ENCODE measurements around the gene ABCC9. TPM values are rescaled to one million over a fixed set of nuclear protein-coding genes. Genes with fewer than 3 reads are reported as not detected.

The ABCC9 gene
- total and polyA plus RNA-seq, 10 donors, result 0.42 to 21.8 (median 14.2) TPM

DNA sequence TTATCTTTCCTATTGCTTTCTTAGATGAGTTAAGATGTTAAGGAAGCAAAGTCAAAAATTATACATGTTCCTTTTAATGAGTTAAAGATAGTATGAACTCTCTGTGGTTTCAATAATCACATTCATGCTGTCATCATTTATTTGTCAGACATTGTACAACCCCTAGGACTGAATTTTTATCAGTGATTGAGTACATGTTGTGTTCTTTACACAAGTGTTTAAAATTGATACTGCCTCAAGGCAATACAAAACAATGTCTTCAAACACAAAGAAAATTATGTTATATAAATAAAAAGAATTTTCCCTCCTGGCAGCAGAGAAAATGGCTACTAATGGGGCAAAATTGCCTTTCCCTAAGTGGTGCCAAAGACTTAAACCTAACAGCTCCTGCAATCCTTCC is 132.1 kb downstream of the ABCC9 start:
- H3K27me3 ChIP-seq (replicated peaks in 1 of 7), result no peaks in the 10 kb centered on the region
- H3K9me3 ChIP-seq, result peaks cover 0 to 18% (median 10%) of the 10 kb centered on the region in 8 donors
- intact Hi-C loops (cut with DNase I; ENCODE audit: low total_unique reads), result no loop called here
- H3K4me1 ChIP-seq, result no peaks in the 10 kb centered on the region
- H3K27ac ChIP-seq, result no peak overlapping the region
- no peaks in the 10 kb centered on the region for H3K36me3 ChIP-seq
- DNase-seq, result no peak
- no peak overlapping the region for H3K4me3 ChIP-seq
- TF ChIP-seq POLR2A (IDR thresholded peaks at IDR 0.05), result no peak

DNA sequence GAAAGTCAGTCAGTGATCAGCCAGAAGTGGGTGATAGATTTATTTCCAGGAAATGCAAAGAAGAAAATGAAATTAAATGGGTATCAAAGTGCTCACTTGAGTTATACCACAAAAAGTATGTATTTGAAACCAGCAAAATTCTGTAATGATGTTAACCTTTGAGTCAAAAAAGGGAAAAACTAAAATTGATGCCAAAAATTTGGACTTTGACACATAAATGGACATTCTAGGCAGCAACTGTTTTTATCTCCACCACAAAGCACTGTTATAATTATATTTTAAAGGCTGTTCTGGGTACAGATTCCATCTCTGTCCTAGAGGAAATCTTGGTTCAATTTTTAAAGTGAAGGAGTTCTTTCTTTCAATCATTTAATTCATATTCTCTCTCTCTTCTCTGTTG is 135.0 kb downstream of the ABCC9 start:
- Histone ChIP-seq H3K27ac (no peak overlapping the region), H3K27me3 (replicated peaks in 1 of 7) (no peaks in the 10 kb centered on the region), H3K4me3 (no peak overlapping the region), H3K36me3 (no peaks in the 10 kb centered on the region), H3K4me1 (no peaks in the 10 kb centered on the region), H3K9me3 (peaks cover 0 to 16% (median 10%) of the 10 kb centered on the region in 8 donors)
- TF ChIP-seq POLR2A (IDR thresholded peaks at IDR 0.05), result no peak
- TF ChIP-seq, protein P1, sequence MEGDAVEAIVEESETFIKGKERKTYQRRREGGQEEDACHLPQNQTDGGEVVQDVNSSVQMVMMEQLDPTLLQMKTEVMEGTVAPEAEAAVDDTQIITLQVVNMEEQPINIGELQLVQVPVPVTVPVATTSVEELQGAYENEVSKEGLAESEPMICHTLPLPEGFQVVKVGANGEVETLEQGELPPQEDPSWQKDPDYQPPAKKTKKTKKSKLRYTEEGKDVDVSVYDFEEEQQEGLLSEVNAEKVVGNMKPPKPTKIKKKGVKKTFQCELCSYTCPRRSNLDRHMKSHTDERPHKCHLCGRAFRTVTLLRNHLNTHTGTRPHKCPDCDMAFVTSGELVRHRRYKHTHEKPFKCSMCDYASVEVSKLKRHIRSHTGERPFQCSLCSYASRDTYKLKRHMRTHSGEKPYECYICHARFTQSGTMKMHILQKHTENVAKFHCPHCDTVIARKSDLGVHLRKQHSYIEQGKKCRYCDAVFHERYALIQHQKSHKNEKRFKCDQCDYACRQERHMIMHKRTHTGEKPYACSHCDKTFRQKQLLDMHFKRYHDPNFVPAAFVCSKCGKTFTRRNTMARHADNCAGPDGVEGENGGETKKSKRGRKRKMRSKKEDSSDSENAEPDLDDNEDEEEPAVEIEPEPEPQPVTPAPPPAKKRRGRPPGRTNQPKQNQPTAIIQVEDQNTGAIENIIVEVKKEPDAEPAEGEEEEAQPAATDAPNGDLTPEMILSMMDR (IDR thresholded peaks at IDR 0.05 in 8 of 11, conservative IDR thresholded peaks at IDR 0.05 in 3 of 11), result no peak
- TF ChIP-seq POLR2AphosphoS5 (IDR thresholded peaks at IDR 0.05), result no peak
- no peak for DNase-seq
- intact Hi-C loops (cut with DNase I; ENCODE audit: low total_unique reads), result no loop called here

GRCh38 chr12:21801522-21802288 is 139.5 kb downstream of the ABCC9 start:
- Histone ChIP-seq H3K36me3 (no peaks in the 10 kb centered on the region), H3K4me1 (no peaks in the 10 kb centered on the region), H3K4me3 (no peak overlapping the region), H3K27ac (no peak overlapping the region), H3K27me3 (replicated peaks in 1 of 7) (no peaks in the 10 kb centered on the region), H3K9me3 (no peaks in the 10 kb centered on the region)
- DNase-seq, result no peak
- intact Hi-C loops (cut with DNase I; ENCODE audit: low total_unique reads), result no loop called here
- TF ChIP-seq POLR2AphosphoS5 (IDR thresholded peaks at IDR 0.05) (no peak), POLR2A (IDR thresholded peaks at IDR 0.05) (no peak)
- TF ChIP-seq, protein P1 (IDR thresholded peaks at IDR 0.05 in 8 of 11, conservative IDR thresholded peaks at IDR 0.05 in 3 of 11), result no peak
- WGBS, 5 donors, result 79 to 92% (median 88%) methylated on average over 4 of the region's 4 CpGs

DNA sequence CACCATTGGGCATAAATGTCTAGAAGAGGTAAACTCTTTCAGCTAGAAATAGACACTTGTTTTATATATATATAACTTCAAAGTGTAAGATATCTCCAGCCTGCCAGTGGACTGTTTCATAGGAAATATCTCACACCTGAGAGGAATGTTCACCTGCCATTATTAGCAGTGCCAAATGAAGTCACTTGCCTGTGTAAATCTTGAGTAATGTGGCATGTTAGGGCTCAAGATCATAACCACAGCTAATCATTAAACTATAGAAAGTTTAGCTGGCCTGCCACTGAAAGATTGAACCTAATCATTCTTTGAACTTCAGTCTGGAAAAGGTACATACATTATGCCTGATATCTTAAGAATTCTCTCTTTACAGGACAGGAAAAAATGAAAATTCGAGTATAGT is 141.2 kb downstream of the ABCC9 start:
- 65 to 81% (median 75%) methylated on average over 1 of the region's 1 CpG for WGBS, 5 donors
- H3K27ac ChIP-seq, result no peak overlapping the region
- H3K4me3 ChIP-seq, result no peak overlapping the region
- TF ChIP-seq, protein P1 (IDR thresholded peaks at IDR 0.05 in 8 of 11, conservative IDR thresholded peaks at IDR 0.05 in 3 of 11), result no peak
- TF ChIP-seq POLR2AphosphoS5 (IDR thresholded peaks at IDR 0.05) (no peak), POLR2A (IDR thresholded peaks at IDR 0.05) (no peak)
- H3K9me3 ChIP-seq, result peaks cover 0 to 3% (median 0%) of the 10 kb centered on the region in 8 donors
- intact Hi-C loops (cut with DNase I; ENCODE audit: low total_unique reads), result no loop called here
- H3K27me3 ChIP-seq (replicated peaks in 1 of 7), result peaks cover 0 to 9% (median 0%) of the 10 kb centered on the region in 7 donors
- H3K4me1 ChIP-seq, result no peaks in the 10 kb centered on the region
- H3K36me3 ChIP-seq, result no peaks in the 10 kb centered on the region
- no peak for DNase-seq

All from spleen (tissue), 11 donors.